ENCODE data around the gene LPP. TPM values are rescaled to one million over a fixed set of nuclear protein-coding genes. Genes with fewer than 3 reads are reported as not detected.

Gene LPP
- total RNA-seq, 1 experiment from 2014 or later: 264 TPM

DNA sequence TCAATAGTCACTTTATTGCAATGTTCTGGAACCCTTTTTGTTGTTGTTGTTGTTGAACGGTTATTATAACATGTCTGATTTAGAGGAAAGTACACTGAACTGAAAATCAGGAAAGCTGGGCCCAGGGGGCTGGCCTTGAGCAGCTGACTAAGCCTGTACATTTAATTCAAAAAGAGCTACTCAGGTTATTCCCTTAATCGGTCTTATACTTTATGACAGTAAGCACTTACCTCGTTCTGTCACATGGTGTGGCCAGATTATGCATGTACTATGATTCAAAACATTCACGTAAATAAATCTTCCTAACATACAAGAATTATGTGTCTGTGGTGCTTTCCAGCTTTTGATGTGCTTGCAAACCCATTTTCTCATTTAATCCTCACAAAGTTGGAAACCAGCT lies 635.3 kb downstream of the LPP start:
- BruUV-seq (replicated peaks): no TSS peak
- no peaks in the 10 kb centered on the region for H3K27me3 Mint-ChIP-seq (ENCODE audit: unreplicated experiment)
- peaks cover 4% of the 10 kb centered on the region for H3K36me3 Mint-ChIP-seq (ENCODE audit: insufficient read depth, unreplicated experiment)
- no peaks in the 10 kb centered on the region for H3K9me3 Mint-ChIP-seq (ENCODE audit: low read depth, unreplicated experiment)
- no peak for DNase-seq
- CTCF ChIA-PET: no interaction called here
- no peak overlapping the region for H3K4me3 Mint-ChIP-seq (ENCODE audit: low read depth, unreplicated experiment)
- TF ChIP-seq, protein P1, sequence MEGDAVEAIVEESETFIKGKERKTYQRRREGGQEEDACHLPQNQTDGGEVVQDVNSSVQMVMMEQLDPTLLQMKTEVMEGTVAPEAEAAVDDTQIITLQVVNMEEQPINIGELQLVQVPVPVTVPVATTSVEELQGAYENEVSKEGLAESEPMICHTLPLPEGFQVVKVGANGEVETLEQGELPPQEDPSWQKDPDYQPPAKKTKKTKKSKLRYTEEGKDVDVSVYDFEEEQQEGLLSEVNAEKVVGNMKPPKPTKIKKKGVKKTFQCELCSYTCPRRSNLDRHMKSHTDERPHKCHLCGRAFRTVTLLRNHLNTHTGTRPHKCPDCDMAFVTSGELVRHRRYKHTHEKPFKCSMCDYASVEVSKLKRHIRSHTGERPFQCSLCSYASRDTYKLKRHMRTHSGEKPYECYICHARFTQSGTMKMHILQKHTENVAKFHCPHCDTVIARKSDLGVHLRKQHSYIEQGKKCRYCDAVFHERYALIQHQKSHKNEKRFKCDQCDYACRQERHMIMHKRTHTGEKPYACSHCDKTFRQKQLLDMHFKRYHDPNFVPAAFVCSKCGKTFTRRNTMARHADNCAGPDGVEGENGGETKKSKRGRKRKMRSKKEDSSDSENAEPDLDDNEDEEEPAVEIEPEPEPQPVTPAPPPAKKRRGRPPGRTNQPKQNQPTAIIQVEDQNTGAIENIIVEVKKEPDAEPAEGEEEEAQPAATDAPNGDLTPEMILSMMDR (IDR thresholded peaks at IDR 0.05; ENCODE audit: unreplicated experiment): no peak
- no peak overlapping the region for H3K27ac Mint-ChIP-seq (ENCODE audit: unreplicated experiment)
- intact Hi-C loops (cut with micrococcal nuclease; ENCODE audit: unreplicated experiment): no loop called here
- H3K4me1 Mint-ChIP-seq (ENCODE audit: low read depth, unreplicated experiment): no peaks in the 10 kb centered on the region

DNA sequence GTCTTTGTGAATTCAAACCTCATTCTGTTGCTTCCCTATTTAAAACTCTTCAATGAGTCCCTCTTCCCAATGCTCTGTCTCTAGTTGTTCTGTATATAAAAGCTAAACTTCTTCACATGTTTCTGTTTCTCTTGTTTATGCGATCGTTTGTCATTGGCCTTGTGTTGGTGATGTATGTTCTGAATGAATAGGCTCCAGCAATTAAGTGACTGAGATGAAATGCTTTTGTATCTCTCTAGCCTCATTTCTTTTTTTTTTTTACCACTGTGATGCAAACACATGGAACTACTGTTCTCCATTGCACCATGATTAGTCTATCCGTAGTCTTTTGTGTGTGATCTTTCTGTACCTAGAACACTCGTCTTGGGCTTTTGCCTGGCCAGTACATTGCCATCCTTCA lies 637.4 kb downstream of the LPP start:
- intact Hi-C loops (cut with micrococcal nuclease; ENCODE audit: unreplicated experiment): no loop called here
- CTCF ChIA-PET: interaction anchor here (0.6 kb wide), 1 partner anchor 50 kb away, joined by 3 read pairs; no protein-coding TSS in a partner anchor
- no peak for DNase-seq
- no peak overlapping the region for H3K27ac Mint-ChIP-seq (ENCODE audit: unreplicated experiment)
- no peaks in the 10 kb centered on the region for H3K27me3 Mint-ChIP-seq (ENCODE audit: unreplicated experiment)
- no peak overlapping the region for H3K4me3 Mint-ChIP-seq (ENCODE audit: low read depth, unreplicated experiment)
- BruUV-seq (replicated peaks): no TSS peak
- H3K36me3 Mint-ChIP-seq (ENCODE audit: insufficient read depth, unreplicated experiment): peaks cover 4% of the 10 kb centered on the region
- H3K4me1 Mint-ChIP-seq (ENCODE audit: low read depth, unreplicated experiment): no peaks in the 10 kb centered on the region
- TF ChIP-seq, protein P1 (IDR thresholded peaks at IDR 0.05; ENCODE audit: unreplicated experiment): no peak
- no peaks in the 10 kb centered on the region for H3K9me3 Mint-ChIP-seq (ENCODE audit: low read depth, unreplicated experiment)

DNA sequence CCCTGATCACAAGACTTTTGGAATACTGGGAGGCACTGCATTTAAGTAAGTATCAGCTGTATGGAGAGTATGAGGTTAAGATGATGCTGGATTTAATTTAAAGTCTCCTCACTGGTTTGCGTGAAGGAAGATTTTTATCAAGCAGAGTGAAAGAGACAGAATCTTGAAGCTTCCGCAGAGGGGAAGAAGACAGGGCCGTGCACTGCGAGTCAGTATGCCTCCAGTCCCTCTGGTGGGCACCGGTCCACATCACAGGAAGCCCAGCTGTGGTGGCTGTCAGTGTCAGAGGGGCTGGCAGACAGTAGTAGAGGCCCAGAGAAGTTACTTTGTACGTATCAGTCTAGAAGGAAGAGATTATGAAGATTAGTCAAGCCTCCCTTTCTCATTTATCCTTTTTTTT lies 638.8 kb downstream of the LPP start:
- no peak overlapping the region for H3K4me3 Mint-ChIP-seq (ENCODE audit: low read depth, unreplicated experiment)
- no TSS peak for BruUV-seq (replicated peaks)
- H3K36me3 Mint-ChIP-seq (ENCODE audit: insufficient read depth, unreplicated experiment): peaks cover 4% of the 10 kb centered on the region
- no peak for DNase-seq
- TF ChIP-seq, protein P1 (IDR thresholded peaks at IDR 0.05; ENCODE audit: unreplicated experiment): no peak
- no peaks in the 10 kb centered on the region for H3K27me3 Mint-ChIP-seq (ENCODE audit: unreplicated experiment)
- H3K4me1 Mint-ChIP-seq (ENCODE audit: low read depth, unreplicated experiment): no peaks in the 10 kb centered on the region
- H3K9me3 Mint-ChIP-seq (ENCODE audit: low read depth, unreplicated experiment): no peaks in the 10 kb centered on the region
- intact Hi-C loops (cut with micrococcal nuclease; ENCODE audit: unreplicated experiment): no loop called here
- CTCF ChIA-PET: interaction anchor here (0.7 to 1.9 kb wide), 3 partner anchors 13 to 462 kb away, joined by 3 to 4 read pairs (median 3); no protein-coding TSS in a partner anchor
- H3K27ac Mint-ChIP-seq (ENCODE audit: unreplicated experiment): no peak overlapping the region

DNA sequence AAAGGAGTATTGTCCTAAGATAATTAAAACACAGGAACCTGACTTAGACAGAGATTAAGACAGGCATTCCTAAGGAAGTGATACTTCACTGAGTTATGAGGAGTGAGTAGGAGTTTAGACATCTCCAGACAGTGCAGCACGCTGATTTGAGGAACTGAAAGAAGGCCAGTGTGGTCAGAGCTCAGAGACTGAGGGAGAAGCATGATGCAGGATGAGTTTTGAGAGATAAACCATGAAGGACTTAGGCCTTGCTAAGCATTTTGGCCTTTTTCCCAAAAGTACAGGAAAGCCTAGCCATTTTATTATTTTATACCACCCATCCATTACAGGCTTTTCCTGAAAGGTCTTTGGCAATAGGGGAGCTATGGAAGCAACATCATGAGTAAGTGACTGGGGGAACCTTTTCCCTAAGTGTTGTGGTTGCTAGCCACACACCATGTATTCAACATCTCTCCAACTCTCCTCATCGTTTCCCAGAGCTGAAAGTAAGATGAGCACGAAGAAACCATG lies 642.2 kb downstream of the LPP start:
- no peak overlapping the region for H3K4me3 Mint-ChIP-seq (ENCODE audit: low read depth, unreplicated experiment)
- DNase-seq: no peak
- H3K27me3 Mint-ChIP-seq (ENCODE audit: unreplicated experiment): no peaks in the 10 kb centered on the region
- intact Hi-C loops (cut with micrococcal nuclease; ENCODE audit: unreplicated experiment): no loop called here
- CTCF ChIA-PET: no interaction called here
- H3K9me3 Mint-ChIP-seq (ENCODE audit: low read depth, unreplicated experiment): no peaks in the 10 kb centered on the region
- peaks cover 4% of the 10 kb centered on the region for H3K36me3 Mint-ChIP-seq (ENCODE audit: insufficient read depth, unreplicated experiment)
- BruUV-seq (replicated peaks): no TSS peak
- TF ChIP-seq, protein P1 (IDR thresholded peaks at IDR 0.05; ENCODE audit: unreplicated experiment): no peak
- H3K4me1 Mint-ChIP-seq (ENCODE audit: low read depth, unreplicated experiment): no peaks in the 10 kb centered on the region
- H3K27ac Mint-ChIP-seq (ENCODE audit: unreplicated experiment): no peak overlapping the region
